ENCODE results near the gene FRMD4A. TPM values are rescaled to one million over a fixed set of nuclear protein-coding genes. Genes with fewer than 3 reads are reported as not detected.

Gene FRMD4A
- total and polyA plus RNA-seq, 2 of the 4 experiments (the other 2 are of a cell fraction): 30.3 to 68.8 TPM

DNA sequence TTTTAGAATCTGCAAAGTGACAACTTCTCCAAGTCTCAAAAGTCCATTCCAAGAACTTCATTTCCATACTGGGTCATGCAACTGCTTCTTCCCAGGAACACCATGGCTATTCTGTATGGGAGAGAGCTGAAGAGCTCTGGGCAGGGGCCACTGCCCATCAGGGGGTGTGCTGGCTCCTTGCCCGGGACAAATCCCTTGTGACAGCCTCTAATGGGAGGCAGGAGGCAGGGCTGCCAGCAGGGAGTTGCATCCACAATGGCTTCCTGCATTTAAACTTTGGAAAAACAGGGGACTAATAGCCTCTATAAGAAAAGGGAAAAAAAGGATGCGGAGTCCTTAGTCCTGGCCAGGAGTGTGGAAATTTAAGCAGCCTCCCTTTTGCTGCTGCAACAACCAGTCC is 18.4 kb upstream of the FRMD4A start:
- Histone ChIP-seq H2BK120ac (ENCODE audit: low read depth, low read length) (no peak overlapping the region), H3K4me1 (ENCODE audit: control insufficient read depth, insufficient read depth, low read length) (no peaks in the 10 kb centered on the region), H4K5ac (ENCODE audit: low read depth, low read length) (no peak overlapping the region), H3K9ac (ENCODE audit: low read depth, low read length) (no peak overlapping the region), H3K27me3 (ENCODE audit: control insufficient read depth, insufficient read depth, low read length) (peaks cover 37% of the 10 kb centered on the region), H3K23ac (ENCODE audit: low read depth, low read length) (no peak overlapping the region), H4K8ac (ENCODE audit: low read depth in 2 of 2, low read length in 2 of 2) (no peak overlapping the region), H3K9me3 (ENCODE audit: control insufficient read depth, insufficient read depth, low read length) (0 out of 2 replicates have a peak, but pooled peaks cover 2% of the 10 kb centered on the region), H2AK5ac (ENCODE audit: low read depth, low read length) (no peak overlapping the region), H3K18ac (ENCODE audit: low read depth, low read length) (no peak overlapping the region), H2AFZ (replicated peaks; ENCODE audit: low read length, poor library complexity) (no peak overlapping the region), H3K4me3 (ENCODE audit: insufficient read depth, low read depth, low read length) (no peak overlapping the region), H2BK15ac (ENCODE audit: low read depth, low read length) (no peak overlapping the region), H4K91ac (ENCODE audit: insufficient read depth, low read depth, low read length) (no peak overlapping the region), H2BK5ac (ENCODE audit: low read depth, low read length, poor library complexity, severe bottlenecking) (no peak overlapping the region), H3K14ac (replicated peaks; ENCODE audit: low read depth, low read length) (no peak overlapping the region), H3K56ac (ENCODE audit: extremely low read depth, insufficient read depth, low read length) (no peak overlapping the region), H3K4ac (ENCODE audit: low read depth, low read length) (no peak overlapping the region), H4K20me1 (ENCODE audit: insufficient read depth, low read length) (no peaks in the 10 kb centered on the region), H3K4me2 (ENCODE audit: low read depth, low read length) (no peak overlapping the region), H2AK9ac (replicated peaks; ENCODE audit: low read depth, low read length, poor library complexity) (no peak overlapping the region), H3K27ac (ENCODE audit: insufficient read depth, low read length) (no peak overlapping the region), H3K79me1 (ENCODE audit: low read depth in 1 of 2, low read length in 2 of 2) (no peaks in the 10 kb centered on the region), H3K36me3 (ENCODE audit: control insufficient read depth, insufficient read depth, low read length) (no peaks in the 10 kb centered on the region), H2BK20ac (ENCODE audit: low read depth, low read length) (no peak overlapping the region), H3K9me1 (ENCODE audit: insufficient read depth, low read length) (no peaks in the 10 kb centered on the region)
- DNase-seq (no peak), ATAC-seq (ENCODE audit: low read depth) (no peak)
- ChIA-PET POLR2A (ENCODE audit: unreplicated experiment) (no interaction called here), CTCF (no interaction called here)
- in situ Hi-C loops (cut with MboI; ENCODE audit: low sequenced_read_pairs): no loop called here
- dilution Hi-C loops (cut with HindIII; ENCODE audit: low sequenced_read_pairs, unreplicated experiment): no loop called here
- 20% methylated on average over 1 of the region's 2 CpGs; no CpG with 5 or more reads in 1 of the 2 experiments for WGBS, 2 experiments (ENCODE audit: extremely low coverage in 2 of 2, insufficient read length in 1 of 2)
- intact Hi-C loops (cut with micrococcal nuclease): no loop called here
- no TSS peak for BruUV-seq (replicated peaks)
- no peak for TF ChIP-seq FOS (IDR thresholded peaks at IDR 0.05; ENCODE audit: low read depth, low read length)
- TF ChIP-seq NFE2L2 (IDR thresholded peaks at IDR 0.05; ENCODE audit: low read depth, low read length): no peak
- TF ChIP-seq MAZ (IDR thresholded peaks at IDR 0.05; ENCODE audit: borderline replicate concordance, low read depth, low read length): no peak
- no peak for TF ChIP-seq POLR2A (IDR thresholded peaks at IDR 0.05; ENCODE audit: low read depth, low read length)
- no peak for TF ChIP-seq BHLHE40 (IDR thresholded peaks at IDR 0.05; ENCODE audit: low read depth, low read length)
- TF ChIP-seq SMC3 (IDR thresholded peaks at IDR 0.05; ENCODE audit: low read depth, low read length): no peak
- TF ChIP-seq MXI1 (IDR thresholded peaks at IDR 0.05; ENCODE audit: borderline replicate concordance, low read depth, low read length): no peak

All from IMR-90 (cell line).